GM10248 (cell line): Measurements from ENCODE around the gene GTPBP3.

ENCODE experiments used
- CTCF ChIA-PET: fragments of 300-600 bp; sonication (Branson Sonifier 250); formaldehyde crosslinking; extraction: SDS; loops from one replicate; lab custom pipeline; 2021; ENCODE audit warnings: antibody characterized with exemption; lab: Yijun Ruan, JAX
- POLR2A ChIA-PET: fragments of 350-650 bp; sonication (Branson Sonifier 250); formaldehyde crosslinking; extraction: SDS; loops from one replicate; lab custom pipeline; 2020; ENCODE audit warnings: antibody characterized with exemption; lab: Yijun Ruan, JAX
- DNase-seq: peaks from one replicate; pipeline ENCODE4 v3.0.0; 2012; ENCODE audit errors: extremely low spot score
- TF ChIP-seq, protein P1 (sequence below): IDR thresholded peaks from 2 replicates; pipeline ENCODE4 v1.5.1; 2012; ENCODE audit warnings: mild to moderate bottlenecking, low read depth; ENCODE audit errors: extremely low read depth, missing control alignments, control extremely low read depth

GTPBP3 gene

GRCh38 chr19:17323964-17324332, 13.4 kb upstream of the GTPBP3 start:
- TF ChIP-seq, protein P1, sequence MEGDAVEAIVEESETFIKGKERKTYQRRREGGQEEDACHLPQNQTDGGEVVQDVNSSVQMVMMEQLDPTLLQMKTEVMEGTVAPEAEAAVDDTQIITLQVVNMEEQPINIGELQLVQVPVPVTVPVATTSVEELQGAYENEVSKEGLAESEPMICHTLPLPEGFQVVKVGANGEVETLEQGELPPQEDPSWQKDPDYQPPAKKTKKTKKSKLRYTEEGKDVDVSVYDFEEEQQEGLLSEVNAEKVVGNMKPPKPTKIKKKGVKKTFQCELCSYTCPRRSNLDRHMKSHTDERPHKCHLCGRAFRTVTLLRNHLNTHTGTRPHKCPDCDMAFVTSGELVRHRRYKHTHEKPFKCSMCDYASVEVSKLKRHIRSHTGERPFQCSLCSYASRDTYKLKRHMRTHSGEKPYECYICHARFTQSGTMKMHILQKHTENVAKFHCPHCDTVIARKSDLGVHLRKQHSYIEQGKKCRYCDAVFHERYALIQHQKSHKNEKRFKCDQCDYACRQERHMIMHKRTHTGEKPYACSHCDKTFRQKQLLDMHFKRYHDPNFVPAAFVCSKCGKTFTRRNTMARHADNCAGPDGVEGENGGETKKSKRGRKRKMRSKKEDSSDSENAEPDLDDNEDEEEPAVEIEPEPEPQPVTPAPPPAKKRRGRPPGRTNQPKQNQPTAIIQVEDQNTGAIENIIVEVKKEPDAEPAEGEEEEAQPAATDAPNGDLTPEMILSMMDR: no peak
- ChIA-PET CTCF (interaction anchor here (2.1 kb wide), 1 partner anchor 62 kb away, joined by 5 read pairs; no protein-coding TSS in a partner anchor), POLR2A (no interaction called here)

GRCh38 chr19:17324357-17325114, 12.8 kb upstream of the GTPBP3 start:
- CTCF ChIA-PET: interaction anchor here (2.1 kb wide), 1 partner anchor 61 kb away, joined by 5 read pairs; no protein-coding TSS in a partner anchor
- no peak for DNase-seq
- TF ChIP-seq, protein P1: no peak
- POLR2A ChIA-PET: no interaction called here

More at GRCh38 chr19:17323964-17324332, 13.4 kb upstream of the GTPBP3 start:
- no peak for DNase-seq

GRCh38 chr19:17325133-17325532, 12.2 kb upstream of the GTPBP3 start:
- no peak for DNase-seq
- TF ChIP-seq, protein P1: no peak
- ChIA-PET CTCF (interaction anchor here (2.1 kb wide), 1 partner anchor 61 kb away, joined by 5 read pairs; no protein-coding TSS in a partner anchor), POLR2A (interaction anchor here (0.6 kb wide), 1 partner anchor 64 kb away, joined by 3 read pairs; no protein-coding TSS in a partner anchor)

- TF ChIP-seq, protein P1: no peak
- no peak for DNase-seq
- CTCF ChIA-PET: interaction anchor here (1.6 kb wide), 1 partner anchor 63 kb away, joined by 5 read pairs; no protein-coding TSS in a partner anchor
- POLR2A ChIA-PET: interaction anchor here (0.6 to 0.9 kb wide), 2 partner anchors 17 to 63 kb away, joined by 3 read pairs; no protein-coding TSS in a partner anchor
These were observed 11.3 kb upstream of the GTPBP3 start for GRCh38 chr19:17325881-17326594.

DNA sequence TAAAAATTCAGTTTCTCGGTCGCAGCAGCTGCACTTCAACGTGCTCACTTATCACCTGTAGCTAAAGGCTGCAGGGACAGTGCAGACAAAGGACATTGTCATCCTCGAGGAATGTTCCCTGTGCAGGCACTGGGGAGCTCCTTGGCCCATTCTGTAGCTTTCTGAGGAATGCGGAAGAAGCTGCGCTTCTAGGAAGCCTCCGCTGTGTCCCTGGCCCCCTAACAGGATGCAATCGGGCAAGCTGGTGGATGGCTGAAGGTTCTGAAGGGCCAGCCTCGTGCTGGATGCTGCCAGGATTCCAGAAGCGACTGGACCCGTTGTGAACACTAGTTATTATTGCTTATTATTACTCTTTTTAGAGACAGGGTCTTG, 10.8 kb upstream of the GTPBP3 start:
- TF ChIP-seq, protein P1: no peak
- CTCF ChIA-PET: interaction anchor here (1.6 kb wide), 1 partner anchor 63 kb away, joined by 5 read pairs; no protein-coding TSS in a partner anchor
- DNase-seq: no peak
- POLR2A ChIA-PET: interaction anchor here (0.9 kb wide), 1 partner anchor 18 kb away, joined by 3 read pairs; no protein-coding TSS in a partner anchor

- CTCF ChIA-PET: interaction anchor here (1.6 kb wide), 1 partner anchor 62 kb away, joined by 5 read pairs; no protein-coding TSS in a partner anchor
- TF ChIP-seq, protein P1: no peak
- no peak for DNase-seq
- POLR2A ChIA-PET: interaction anchor here (0.9 kb wide), 1 partner anchor 18 kb away, joined by 3 read pairs; no protein-coding TSS in a partner anchor
These were observed 10.2 kb upstream of the GTPBP3 start for GRCh38 chr19:17327068-17327653.
